Naive B cell (primary cell): ENCODE measurements around the gene CAPN3. TPM values are rescaled to one million over a fixed set of nuclear protein-coding genes. Genes with fewer than 3 reads are reported as not detected.

ENCODE experiments used
- ATAC-seq, 2 donors: fragments of 150-1000 bp; cut with Tn5 transposase; 2 replicates each; pipeline ENCODE4 v1.10.0; 2021; ENCODE audit warnings: low read depth in 2 of 2, mild to moderate bottlenecking in 2 of 2, moderate library complexity in 2 of 2
- DNase-seq: peaks from one replicate; pipeline ENCODE4 v3.0.0; 2022
- H3K27ac Mint-ChIP-seq, 6 donors: one replicate each; pipeline ENCODE4 v1.8.0; 2020 to 2022; ENCODE audit warnings: mild to moderate bottlenecking in 6 of 6, mixed read lengths in 6 of 6, moderate library complexity in 5 of 6, inconsistent platforms in 2 of 6
- H3K27me3 Mint-ChIP-seq, 3 donors: one replicate each; pipeline ENCODE4 v1.8.0; 2021 to 2022; ENCODE audit warnings: mixed read lengths in 3 of 3, mild to moderate bottlenecking in 1 of 3
- H3K36me3 Mint-ChIP-seq, 2 donors: one replicate each; pipeline ENCODE4 v1.8.0; 2020 to 2022; ENCODE audit warnings: mixed read lengths in 2 of 2, inconsistent platforms in 1 of 2, mild to moderate bottlenecking in 1 of 2
- H3K4me1 Mint-ChIP-seq, 3 donors: one replicate each; pipeline ENCODE4 v1.8.0; 2020 to 2022; ENCODE audit warnings: mixed read lengths in 3 of 3, inconsistent platforms in 1 of 3, mild to moderate bottlenecking in 1 of 3, moderate library complexity in 1 of 3
- H3K4me3 Mint-ChIP-seq, 8 donors: one replicate each; pipeline ENCODE4 v1.8.0; 2020 to 2022; ENCODE audit warnings: mild to moderate bottlenecking in 8 of 8, mixed read lengths in 8 of 8, moderate library complexity in 8 of 8, inconsistent platforms in 2 of 8
- H3K9me3 Mint-ChIP-seq, 7 donors: one replicate each; pipeline ENCODE4 v1.8.0; 2020 to 2022; ENCODE audit warnings: mixed read lengths in 7 of 7, mild to moderate bottlenecking in 5 of 7, inconsistent platforms in 2 of 7, moderate library complexity in 1 of 7
- polyA plus RNA-seq, 6 donors: library from polyadenylated mRNA; unstranded; fragments of 300-500 nt; fragmentation: Illumina TruSeq; gene quantifications; one replicate each; pipeline ENCODE4 v1.2.3, GENCODE V29; 2021; ENCODE audit warnings: low read depth in 6 of 6

Gene CAPN3
- polyA plus RNA-seq, 6 donors from 2014 or later: 0.29 to 5.7 (median 1.6) TPM; not detected in 1

- H3K9me3 Mint-ChIP-seq: no peaks in the 10 kb centered on the region
- ATAC-seq (no peak), DNase-seq (no peak)
- H3K4me1 Mint-ChIP-seq: peaks cover 15 to 24% (median 21%) of the 10 kb centered on the region in 3 donors
- H3K27me3 Mint-ChIP-seq: no peaks in the 10 kb centered on the region
- no peak overlapping the region for H3K4me3 Mint-ChIP-seq
- H3K27ac Mint-ChIP-seq: peak overlapping the region in 3 of 6 donors; percentile 82 to 92 (median 91)
- H3K36me3 Mint-ChIP-seq: peaks cover 6 to 10% of the 10 kb centered on the region in 2 donors
These were observed 97.2 kb downstream of the CAPN3 start for GRCh38 chr15:42456531-42456930.

- H3K27me3 Mint-ChIP-seq: no peaks in the 10 kb centered on the region
- H3K4me1 Mint-ChIP-seq: peaks cover 15 to 24% (median 21%) of the 10 kb centered on the region in 3 donors
- H3K27ac Mint-ChIP-seq: peak overlapping the region; percentile 67 to 98 (median 90)
- H3K9me3 Mint-ChIP-seq: no peaks in the 10 kb centered on the region
- H3K36me3 Mint-ChIP-seq: peaks cover 1 to 7% of the 10 kb centered on the region in 2 donors
- no peak for DNase-seq
- no peak for ATAC-seq
- peak overlapping the region in 2 of 8 donors; percentile 8 to 21 for H3K4me3 Mint-ChIP-seq
These were observed 97.7 kb downstream of the CAPN3 start for GRCh38 chr15:42456971-42457370.

- Mint-ChIP-seq H3K27me3 (no peaks in the 10 kb centered on the region), H3K4me3 (peak overlapping the region in 4 of 8 donors; percentile 22 to 41 (median 32)), H3K4me1 (peaks cover 15 to 24% (median 21%) of the 10 kb centered on the region in 3 donors), H3K9me3 (no peaks in the 10 kb centered on the region), H3K36me3 (peaks cover 0 to 7% of the 10 kb centered on the region in 2 donors), H3K27ac (peak overlapping the region; percentile 82 to 98 (median 90))
- ATAC-seq: peak; percentile 82 to 92
- DNase-seq: peak; percentile 6
These were observed 98.4 kb downstream of the CAPN3 start for GRCh38 chr15:42457445-42458442.

GRCh38 chr15:42461261-42461660 lies 102.0 kb downstream of the CAPN3 start:
- peaks cover 0 to 12% of the 10 kb centered on the region in 2 donors for H3K36me3 Mint-ChIP-seq
- peaks cover 15 to 34% (median 33%) of the 10 kb centered on the region in 3 donors for H3K4me1 Mint-ChIP-seq
- no peaks in the 10 kb centered on the region for H3K27me3 Mint-ChIP-seq
- no peak overlapping the region for H3K4me3 Mint-ChIP-seq
- DNase-seq (no peak), ATAC-seq (no peak)
- peak overlapping the region in 3 of 6 donors; percentile 45 to 69 (median 62) for H3K27ac Mint-ChIP-seq
- no peaks in the 10 kb centered on the region for H3K9me3 Mint-ChIP-seq

Other genes starting within 250 kb of the CAPN3 start
- not detected for gene PLA2G4F, start 202.9 kb upstream of the CAPN3 start, polyA plus RNA-seq
- 10 to 100 TPM; 14.9 to 42.7 (median 28.9) TPM for gene VPS39, start 151.2 kb upstream of the CAPN3 start, polyA plus RNA-seq
- gene GANC, start 86.3 kb upstream of the CAPN3 start, polyA plus RNA-seq: 10 to 100 TPM; 20.8 to 48.7 (median 36.6) TPM
- gene TMEM87A, start 86.1 kb upstream of the CAPN3 start, polyA plus RNA-seq: 10 to 100 TPM; 37.5 to 66.8 (median 48.7) TPM
- 10 to 100 TPM; 24.1 to 87.1 (median 52.0) TPM for gene ZNF106, start 131.6 kb downstream of the CAPN3 start, polyA plus RNA-seq
- 100 to 1,000 TPM; 156 to 209 (median 175) TPM for gene SNAP23, start 136.1 kb downstream of the CAPN3 start, polyA plus RNA-seq
- gene LRRC57, start 189.3 kb downstream of the CAPN3 start, polyA plus RNA-seq: 1 to 10 TPM in 5 of 6 donors, under 1 TPM in 1; 0.06 to 8.1 (median 7.0) TPM
- gene HAUS2, start 189.3 kb downstream of the CAPN3 start, polyA plus RNA-seq: 10 to 100 TPM; 13.1 to 32.8 (median 22.3) TPM
- 1 to 10 TPM in 3 of 6 donors, under 1 TPM in 3; 0.28 to 1.9 (median 0.91) TPM for gene STARD9, start 216.1 kb downstream of the CAPN3 start, polyA plus RNA-seq